GM18499 (cell line): ENCODE measurements around the gene URM1.
"Not testable (repeated sequence)": the region's sequence is repeated elsewhere in the genome, so short reads cannot be mapped to it uniquely, and the experiment has no call there.

Experiments used
- ATAC-seq: cut with Tn5 transposase; IDR thresholded peaks from one replicate; pipeline ENCODE4 v1.9.1; 2021; ENCODE audit warnings: moderate number of reproducible peaks; ENCODE audit not compliant: insufficient read depth, unreplicated experiment

URM1 gene

GRCh38 chr9:128370752-128371629 is at the start of gene URM1:
URM1 (plus strand) TSS chr9:128371374; CDS start chr9:128371381, 7 bp downstream.
- peak; percentile 52 for ATAC-seq

DNA sequence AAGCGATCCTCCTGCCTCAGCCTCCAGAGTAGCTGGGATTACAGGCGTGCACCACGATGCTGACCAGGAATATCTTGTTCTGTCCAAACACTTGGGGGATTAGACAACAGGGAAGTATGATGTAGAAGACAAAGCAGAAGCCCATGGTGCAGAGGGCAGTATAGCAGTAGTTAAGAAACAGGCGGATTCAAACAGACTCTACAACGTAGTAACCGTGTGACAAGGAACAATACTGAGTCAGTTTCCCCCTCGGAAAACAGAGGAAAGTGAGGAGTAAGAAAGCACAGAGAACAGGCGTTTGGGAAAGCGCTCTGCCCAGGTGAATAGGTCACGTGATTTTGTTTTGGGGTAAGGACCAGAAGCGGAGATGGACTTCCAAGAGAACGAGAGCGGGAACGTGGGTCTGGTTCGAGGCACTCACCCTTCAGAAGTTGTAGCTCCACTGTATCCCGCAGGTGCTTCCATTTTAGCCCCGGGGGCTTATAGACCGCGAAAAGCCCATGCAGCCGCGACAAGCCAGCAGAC is 49.2 kb upstream of the URM1 start:
- no peak for ATAC-seq

GRCh38 chr9:128322404-128323211 is 48.6 kb upstream of the URM1 start, which contains the start of the genes COQ4 and TRUB2:
COQ4 (plus strand) TSS chr9:128322839; CDS start chr9:128322859, 20 bp downstream.
TRUB2 (minus strand) TSS chr9:128322447; CDS start chr9:128322408, 39 bp downstream.
- ATAC-seq = peak; percentile 74

GRCh38 chr9:128323212-128323730 is 47.9 kb upstream of the URM1 start:
- no peak for ATAC-seq

GRCh38 chr9:128323791-128324190 is 47.4 kb upstream of the URM1 start:
- ATAC-seq = no peak

DNA sequence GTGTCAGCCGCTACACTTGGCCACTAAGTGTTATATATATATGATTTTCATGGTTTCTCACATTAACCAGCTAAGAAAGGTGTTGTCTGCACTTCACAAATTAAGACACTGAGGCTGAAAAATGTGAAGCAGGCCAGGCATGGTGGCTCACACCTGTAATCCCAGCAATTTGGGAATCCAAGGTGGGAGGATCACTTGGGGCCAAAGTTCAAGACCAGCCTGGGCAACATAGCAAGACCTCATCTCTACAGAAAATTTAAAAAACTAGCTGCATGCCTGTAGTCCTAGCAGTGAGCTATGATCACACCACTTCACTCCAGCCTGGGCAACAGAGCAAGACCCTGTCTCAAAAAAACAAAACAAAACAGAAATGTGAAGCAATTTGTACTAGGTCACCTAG is 46.8 kb upstream of the URM1 start:
- no peak for ATAC-seq

GRCh38 chr9:128325629-128326028 is 45.5 kb upstream of the URM1 start:
- no peak for ATAC-seq

DNA sequence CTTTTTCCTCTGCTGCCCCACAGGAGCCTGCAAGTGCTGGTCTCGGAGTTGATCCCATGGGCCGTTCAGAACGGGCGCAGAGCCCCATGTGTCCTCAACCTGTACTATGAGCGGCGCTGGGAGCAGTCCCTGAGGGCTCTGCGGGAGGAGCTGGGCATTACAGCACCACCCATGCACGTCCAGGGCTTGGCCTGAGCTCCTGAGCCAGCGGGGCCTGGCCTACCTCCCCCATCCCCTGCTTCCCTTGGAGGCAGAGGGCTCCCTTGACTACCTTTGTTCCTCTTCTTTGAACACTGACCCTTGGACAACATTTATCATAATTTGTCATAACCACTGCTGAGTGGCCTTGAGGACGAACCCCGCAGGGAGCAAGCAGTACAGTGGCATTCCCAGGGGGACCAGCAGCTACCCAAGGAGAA is 37.7 kb upstream of the URM1 start:
- no peak for ATAC-seq

GRCh38 chr9:128335161-128335560 is 36.0 kb upstream of the URM1 start:
- no peak for ATAC-seq

DNA sequence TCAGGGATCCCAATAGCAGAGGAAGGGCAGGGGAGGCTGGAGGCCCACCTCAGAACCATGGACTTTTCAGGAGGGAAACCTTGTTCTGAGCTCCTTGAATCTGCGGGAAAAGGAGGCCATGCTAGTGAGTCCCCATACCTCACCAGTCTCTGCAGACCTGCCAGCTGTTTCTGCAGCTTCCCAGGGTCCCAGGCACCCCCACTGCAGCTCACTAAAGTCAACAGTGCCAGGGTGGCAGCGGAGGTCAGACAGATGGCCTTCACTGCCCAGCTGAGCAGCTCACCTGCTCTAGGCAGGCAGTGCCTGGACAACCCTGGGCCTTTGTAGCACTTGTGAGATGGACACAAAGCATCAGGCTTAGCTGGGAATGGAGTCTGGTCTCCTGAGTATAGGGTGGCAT is 35.3 kb upstream of the URM1 start:
- no peak for ATAC-seq

DNA sequence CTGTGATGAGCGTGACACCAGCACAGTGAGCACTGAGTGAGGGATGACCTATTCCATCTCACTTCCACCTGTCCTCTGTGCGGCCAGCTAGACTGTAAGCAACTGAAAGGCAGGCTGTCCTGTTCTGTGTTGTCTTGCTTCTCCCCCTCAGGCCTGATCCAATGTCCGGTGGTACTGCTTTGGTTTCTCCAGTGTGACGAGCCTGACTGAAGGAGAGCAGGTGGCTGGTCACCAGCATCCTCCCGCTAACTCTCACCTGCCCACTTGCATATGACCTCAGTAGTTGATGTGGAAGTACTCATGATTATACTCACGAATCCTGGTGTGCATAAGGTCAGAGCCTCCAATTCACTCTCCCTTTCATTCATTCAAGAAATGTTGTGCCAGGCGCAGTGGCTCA is 33.2 kb upstream of the URM1 start:
- ATAC-seq = no peak

DNA sequence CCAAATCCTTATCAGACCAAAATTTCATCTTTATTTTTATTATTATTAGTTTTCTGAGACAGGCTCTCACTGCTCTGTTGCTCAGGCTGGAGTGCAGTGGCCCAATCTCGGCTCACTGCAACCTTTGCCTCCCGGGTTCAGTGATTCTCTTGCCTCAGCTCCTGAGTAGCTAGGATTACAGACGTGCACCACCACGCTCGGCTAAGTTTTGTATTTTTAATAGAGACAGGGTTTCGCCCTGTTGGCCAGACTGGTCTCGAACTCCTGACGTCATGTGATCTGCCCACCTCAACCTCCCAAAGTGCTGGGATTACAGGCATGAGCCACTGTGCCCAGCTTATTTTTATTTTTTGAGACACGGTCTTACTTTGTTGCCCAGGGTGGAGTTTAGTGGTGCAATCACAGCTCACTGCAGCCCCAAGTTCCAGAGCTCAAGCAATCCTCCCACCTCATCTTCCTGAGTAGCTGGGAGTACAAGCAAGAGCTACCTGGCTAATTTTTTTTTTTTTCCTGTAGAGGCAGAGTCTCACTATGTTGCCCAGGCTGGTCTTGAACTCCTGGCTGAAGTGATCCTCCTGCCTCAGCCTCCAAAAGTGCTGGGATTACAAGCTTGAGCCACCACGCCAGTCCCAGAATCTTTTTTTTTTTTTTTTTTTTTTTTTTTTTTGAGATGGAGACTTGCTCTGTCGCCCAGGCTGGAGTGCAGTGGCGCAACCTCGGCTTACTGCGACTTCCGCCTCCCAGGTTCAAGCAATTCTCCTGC is 32.1 kb upstream of the URM1 start:
- ATAC-seq = not testable (repeated sequence)

DNA sequence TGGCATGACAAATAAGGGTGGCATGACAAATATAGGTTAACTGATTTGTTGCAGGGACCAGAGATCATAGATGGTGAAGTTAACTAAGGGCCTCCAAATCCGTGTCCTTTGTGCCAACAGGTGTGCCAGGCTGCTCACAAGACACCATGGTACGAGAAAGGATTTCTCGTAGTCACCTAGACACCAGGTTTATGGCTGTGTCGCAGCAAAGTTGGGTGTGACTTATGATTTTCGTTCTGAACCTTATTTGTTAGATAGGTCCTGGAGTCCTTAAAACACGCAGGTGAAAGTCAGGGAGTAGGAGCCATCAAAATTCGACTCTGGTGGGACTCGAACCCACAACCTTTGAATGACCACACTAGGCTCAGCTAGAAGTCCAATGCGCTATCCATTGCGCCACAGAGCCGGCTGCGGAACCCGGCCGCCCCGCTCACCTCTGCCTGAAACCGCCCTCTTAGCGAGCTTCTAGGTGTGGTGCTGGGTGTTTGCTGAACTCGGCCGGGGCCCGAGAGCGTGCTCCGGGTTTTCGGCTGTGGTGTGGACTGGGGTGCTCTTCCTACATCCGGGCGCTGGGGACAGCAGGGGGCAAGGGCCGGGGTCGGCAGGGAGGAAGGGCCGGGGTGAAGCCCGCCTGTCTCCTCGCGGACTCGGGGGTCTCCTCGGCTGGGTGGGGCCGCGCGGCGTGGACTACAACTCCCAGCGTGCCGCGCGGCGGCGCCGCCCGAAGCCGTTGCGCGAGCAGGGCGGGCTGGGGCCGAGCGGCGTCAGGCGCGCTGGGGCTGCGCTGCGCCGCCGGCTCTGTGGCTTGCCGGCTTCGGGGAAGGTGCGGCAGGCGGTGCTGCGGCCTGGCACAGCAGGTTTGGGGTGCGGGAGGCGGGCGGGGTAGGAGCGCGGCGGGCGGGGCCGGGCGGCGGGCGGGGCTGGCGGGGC is 31.1 kb upstream of the URM1 start, which contains the start of gene SLC27A4:
Gene SLC27A4, plus strand, starts transcription at position 767 of the 930 bp plus-strand sequence. CDS start 2,606 bp downstream, outside the sequence.
- ATAC-seq = no peak

GRCh38 chr9:128340691-128341434 is 30.3 kb upstream of the URM1 start:
- no peak for ATAC-seq

GRCh38 chr9:128341435-128341849 is 29.7 kb upstream of the URM1 start:
- no peak for ATAC-seq

- ATAC-seq = no peak
These were observed 28.0 kb upstream of the URM1 start for GRCh38 chr9:128342971-128343680.

DNA sequence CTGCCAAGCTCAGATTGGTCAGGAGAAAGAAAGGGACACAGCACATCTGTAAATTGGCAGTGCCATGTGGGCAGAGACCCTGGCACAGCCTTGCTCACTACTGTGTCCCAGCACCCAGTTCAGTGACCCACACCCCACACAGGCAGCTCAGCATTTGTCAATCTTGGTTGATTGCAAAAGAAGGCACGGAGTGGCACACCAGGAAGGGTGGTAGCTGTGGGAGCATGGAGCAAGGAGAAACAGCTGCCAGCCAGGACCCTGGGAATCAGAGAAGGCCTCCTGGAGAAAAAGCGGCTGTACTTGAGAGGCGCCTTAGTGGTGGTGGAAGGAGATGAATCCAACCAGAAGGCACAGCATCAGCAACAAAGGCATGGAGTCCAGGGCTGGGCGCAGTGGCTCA is 27.3 kb upstream of the URM1 start:
- ATAC-seq = no peak
